HG03039 (cell line): ENCODE measurements around the gene CCDC183.
"Not testable (repeated sequence)": the region's sequence is repeated elsewhere in the genome, so short reads cannot be mapped to it uniquely, and the experiment has no call there.

ENCODE experiments used
- ATAC-seq: cut with Tn5 transposase; IDR thresholded peaks from one replicate; pipeline ENCODE4 v1.9.1; 2021; ENCODE audit warnings: mild to moderate bottlenecking, moderate library complexity; ENCODE audit not compliant: unreplicated experiment

CCDC183 gene

GRCh38 chr9:136760424-136760823 lies 35.7 kb upstream of the CCDC183 start:
- no peak for ATAC-seq

DNA sequence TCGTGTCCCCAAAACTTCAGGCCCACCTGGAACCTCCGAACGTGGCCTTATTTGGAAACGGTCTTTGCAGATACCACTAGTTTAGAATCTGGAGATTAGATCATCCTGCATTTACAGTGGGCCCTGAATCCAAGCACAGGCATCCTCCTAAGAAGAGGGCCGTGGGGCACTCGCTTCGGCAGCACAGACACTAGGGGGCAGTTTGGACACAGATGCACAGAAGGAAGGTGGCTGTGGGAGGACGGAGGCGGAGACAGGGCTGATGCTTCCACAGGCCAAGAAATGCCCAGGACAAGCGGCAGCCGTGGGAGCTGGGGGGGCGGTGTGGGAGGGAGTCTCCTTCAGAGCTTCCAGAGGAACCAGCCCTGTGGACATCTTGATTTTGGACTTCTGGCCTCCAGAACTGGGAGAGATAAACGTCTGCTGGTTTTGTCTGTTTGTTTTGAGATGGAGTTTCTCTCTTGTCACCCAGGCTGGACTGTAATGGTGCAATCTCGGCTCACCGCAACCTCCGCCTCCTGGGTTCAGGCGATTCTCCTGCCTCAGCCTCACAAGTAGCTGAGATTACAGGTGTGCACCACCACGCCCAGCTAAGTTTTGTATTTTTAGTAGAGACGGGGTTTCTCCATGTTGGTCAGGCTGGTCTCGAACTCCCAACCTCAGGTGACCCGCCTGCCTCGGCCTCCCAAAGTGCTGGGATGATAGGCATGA lies 35.1 kb upstream of the CCDC183 start:
- not testable (repeated sequence) for ATAC-seq

- ATAC-seq: no peak
Measured at GRCh38 chr9:136761545-136761981, 34.6 kb upstream of the CCDC183 start.

DNA sequence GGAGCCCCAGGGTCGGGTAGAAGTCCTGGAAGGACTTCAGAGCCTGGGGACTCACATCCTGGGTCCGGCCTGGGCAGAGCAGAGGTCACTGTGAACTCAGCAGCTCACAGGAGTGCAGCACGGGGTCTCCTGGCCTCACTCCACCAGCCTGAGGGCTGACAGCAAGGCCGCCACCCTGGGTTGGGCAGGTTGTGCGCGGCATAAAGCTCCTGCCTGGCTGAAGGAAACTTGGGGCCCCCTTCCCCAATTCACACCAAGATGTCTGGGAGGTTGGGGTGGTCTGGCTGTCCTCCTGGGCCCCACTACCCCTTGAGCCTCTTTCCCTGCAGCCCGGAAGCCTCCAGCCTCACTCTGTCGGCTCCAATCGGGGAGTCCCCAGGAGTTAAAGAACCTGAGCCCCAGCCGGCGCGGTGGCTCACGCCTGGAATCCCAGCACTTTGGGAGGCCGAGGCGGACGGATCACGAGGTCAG lies 33.9 kb upstream of the CCDC183 start:
- no peak for ATAC-seq

- no peak for ATAC-seq
Measured at GRCh38 chr9:136762915-136763648, 33.1 kb upstream of the CCDC183 start.

GRCh38 chr9:136763649-136764035 lies 32.5 kb upstream of the CCDC183 start:
- ATAC-seq: no peak

- no peak for ATAC-seq
Measured at GRCh38 chr9:136764301-136764891, 31.7 kb upstream of the CCDC183 start, which contains the start of gene LCN15. LCN15 (minus strand) TSS chr9:136764518; CDS start chr9:136764488, 30 bp downstream.

DNA sequence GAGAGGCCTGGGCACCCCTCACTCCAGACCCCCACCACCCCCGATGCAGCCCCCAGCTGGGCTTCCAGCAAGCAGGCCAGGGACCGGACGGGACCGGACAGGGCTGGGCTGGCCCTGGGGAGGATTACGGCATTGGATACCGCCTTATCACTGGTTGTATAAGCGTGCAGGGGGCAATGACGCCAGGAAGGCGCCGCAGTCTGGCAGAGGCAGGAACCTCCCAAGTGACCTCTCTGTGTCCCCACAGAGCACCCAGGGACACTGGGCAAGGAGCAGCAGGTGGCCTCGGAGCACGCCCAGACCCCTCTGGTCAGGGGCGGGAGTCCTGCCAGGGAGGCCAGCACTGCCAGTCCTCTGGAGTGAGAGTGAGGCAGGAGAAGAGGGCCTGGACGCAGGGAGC lies 31.1 kb upstream of the CCDC183 start:
- no peak for ATAC-seq

- ATAC-seq: not testable (repeated sequence)
Measured at GRCh38 chr9:136765745-136766409, 30.3 kb upstream of the CCDC183 start.

DNA sequence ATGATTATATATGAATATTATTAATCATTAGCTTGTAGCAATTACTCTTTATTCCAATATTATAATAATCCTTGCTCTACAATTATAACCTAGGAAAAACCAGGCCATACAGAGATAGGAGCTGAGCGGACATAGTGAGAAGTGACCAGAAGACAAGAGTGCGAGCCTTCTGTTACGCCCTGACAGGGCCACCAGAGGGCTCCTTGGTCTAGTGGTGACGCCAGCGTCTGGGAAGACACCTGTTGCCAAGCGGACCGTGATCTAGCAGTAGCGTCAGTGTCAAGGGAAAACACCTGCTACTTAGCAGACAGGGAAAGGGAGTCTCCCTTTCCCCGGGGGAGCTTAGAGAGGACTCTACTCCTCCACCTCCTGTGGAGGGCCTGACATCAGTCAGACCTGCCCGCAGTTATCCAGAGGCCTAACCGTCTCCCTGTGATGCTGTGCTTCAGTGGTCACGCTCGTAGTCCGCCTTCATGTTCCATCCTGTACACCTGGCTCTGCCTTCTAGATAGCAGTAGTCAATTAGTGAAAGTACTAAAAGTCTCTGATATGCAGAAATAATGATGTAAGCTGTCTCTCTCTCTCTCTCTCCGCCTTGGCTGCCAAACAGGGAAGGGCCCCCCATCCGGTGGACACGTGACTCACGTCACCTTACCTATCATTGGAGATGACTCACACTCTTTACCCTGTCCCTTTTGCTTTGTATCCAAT lies 29.6 kb upstream of the CCDC183 start:
- not testable (repeated sequence) for ATAC-seq

DNA sequence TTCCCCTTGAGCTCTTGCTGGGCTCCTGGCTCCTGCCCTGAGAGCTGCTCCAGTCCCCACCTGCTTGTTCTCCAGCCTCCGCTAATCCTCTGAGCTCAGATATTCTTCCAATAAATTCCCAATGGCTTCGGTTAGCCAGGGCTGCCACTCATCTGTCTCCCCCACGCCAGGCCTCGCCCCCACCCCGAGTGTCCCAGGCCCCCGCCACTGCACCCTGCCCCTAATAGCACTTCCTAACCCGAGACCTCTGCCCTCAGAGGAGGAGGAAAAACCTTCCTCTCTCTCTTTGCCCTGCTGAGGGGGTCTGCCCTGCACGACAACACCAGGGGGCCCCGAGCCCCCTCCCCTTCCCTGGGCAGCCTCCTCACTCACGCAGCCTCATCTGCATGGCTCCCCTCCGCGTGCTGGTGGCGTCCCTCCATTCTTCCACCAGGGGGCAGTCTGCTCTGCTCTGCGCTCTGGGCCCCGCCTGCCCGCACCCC lies 26.4 kb upstream of the CCDC183 start:
- no peak for ATAC-seq

DNA sequence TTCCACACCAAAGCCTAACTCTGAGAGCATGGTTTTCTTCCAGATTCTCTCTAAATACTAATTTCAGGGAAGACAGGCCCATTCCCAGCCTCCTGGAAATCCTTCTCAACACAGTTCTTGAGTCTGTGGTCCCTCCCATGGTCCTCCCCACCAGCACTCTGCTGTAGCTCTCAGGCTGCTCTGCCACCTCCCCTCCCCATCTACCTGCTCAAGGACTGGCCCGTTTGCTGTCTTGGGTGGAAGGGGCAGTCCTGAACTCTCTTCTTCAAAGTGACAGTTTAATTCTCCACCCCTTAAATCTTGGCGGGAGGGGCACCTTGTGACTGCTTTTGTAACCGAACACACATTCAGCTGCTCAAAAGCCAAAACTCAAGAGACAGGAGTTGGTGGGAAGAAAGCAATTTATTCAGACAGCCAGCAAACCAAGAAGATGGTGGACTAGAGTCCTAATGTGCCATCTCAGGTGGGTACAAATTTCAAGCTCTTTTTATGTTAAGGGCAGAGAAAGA lies 24.2 kb upstream of the CCDC183 start:
- no peak for ATAC-seq

GRCh38 chr9:136773386-136774044 lies 22.6 kb upstream of the CCDC183 start:
- ATAC-seq: no peak

DNA sequence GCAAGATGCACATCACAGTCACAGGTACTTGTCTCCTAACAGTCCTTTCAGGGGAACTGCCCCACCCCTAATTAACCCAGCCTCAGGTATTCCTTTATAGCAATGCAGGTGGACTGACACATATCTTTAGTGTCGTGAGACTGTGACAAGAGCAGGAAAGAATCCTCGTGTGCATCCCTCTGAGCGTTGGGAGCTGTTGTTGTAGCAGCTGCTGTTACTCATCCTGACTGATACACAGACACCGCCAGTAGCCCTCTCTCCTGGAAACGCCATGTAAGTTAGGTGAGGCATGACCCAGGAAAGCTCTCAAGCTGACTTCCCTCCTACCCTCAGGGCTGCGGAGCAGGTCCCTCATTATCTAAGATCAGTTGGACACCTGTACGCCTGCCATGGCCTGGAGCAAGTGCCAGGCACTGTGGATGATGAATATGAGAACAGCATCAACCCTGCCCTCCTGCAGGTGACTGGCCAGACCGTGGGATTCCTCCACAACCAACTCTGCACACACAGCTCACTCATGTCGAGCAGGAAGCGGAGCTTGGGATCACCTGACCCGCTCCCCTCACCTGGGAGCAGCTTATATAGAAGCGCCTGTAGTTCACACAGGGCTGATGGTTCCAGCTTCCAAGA lies 21.6 kb upstream of the CCDC183 start:
- no peak for ATAC-seq

GRCh38 chr9:136775191-136775590 lies 20.9 kb upstream of the CCDC183 start:
- no peak for ATAC-seq

DNA sequence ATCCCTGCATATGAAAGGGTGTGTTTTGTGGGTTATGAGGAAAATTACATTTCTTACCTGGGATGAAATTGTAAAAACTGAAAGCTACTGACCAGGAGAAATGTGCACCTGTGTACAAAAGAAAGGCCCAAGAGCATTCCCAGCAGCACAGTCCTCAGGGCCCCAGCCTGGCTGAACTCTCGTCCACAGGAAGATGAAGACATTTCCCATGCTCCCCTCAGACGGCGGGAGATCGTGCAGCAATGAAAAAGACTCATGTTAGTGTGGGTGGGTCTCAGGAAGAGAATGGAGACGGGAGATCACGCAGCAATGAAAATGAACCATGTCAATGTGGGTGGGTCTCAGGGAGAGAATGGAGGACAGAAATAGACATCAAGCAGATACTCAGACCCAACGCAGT lies 19.2 kb upstream of the CCDC183 start:
- no peak for ATAC-seq

- no peak for ATAC-seq
Measured at GRCh38 chr9:136777359-136777758, 18.8 kb upstream of the CCDC183 start.

DNA sequence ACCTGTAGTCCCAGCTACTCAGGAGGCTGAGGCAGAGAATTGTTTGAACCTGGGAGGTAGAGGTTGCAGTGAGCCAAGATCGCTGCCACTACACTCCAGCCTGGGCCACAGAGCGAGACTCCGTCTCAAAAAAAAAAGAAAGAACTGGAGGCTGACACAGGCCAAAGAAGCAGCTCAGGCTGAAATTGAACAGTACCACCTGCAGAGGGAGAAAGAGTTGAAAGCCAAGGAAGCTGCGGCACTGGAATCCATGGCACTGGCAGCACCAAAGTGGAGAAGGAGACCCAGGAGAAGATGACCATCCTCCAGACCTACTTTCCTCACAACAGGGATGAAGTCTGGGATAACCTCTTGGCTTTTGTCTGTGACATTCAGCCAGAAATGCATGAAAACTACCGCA lies 16.3 kb upstream of the CCDC183 start:
- ATAC-seq: no peak

GRCh38 chr9:136782452-136782851 lies 13.7 kb upstream of the CCDC183 start:
- no peak for ATAC-seq
